ENCODE data around the gene DNMT3A. TPM values are rescaled to one million over a fixed set of nuclear protein-coding genes. Genes with fewer than 3 reads are reported as not detected.

DNMT3A gene
- total and polyA plus RNA-seq, 2 of the 8 experiments (the other 6 are each of a cell fraction or from before 2014, with no cell fraction given) = 33.6 to 178 TPM

GRCh38 chr2:25308599-25308998, 33.1 kb downstream of the DNMT3A start:
- no peaks in the 10 kb centered on the region for H3K36me3 ChIP-seq (ENCODE audit: control insufficient read depth in 2 of 4, insufficient read depth in 4 of 4, low read length in 3 of 4)
- H3K9ac ChIP-seq (replicated peaks in 1 of 4; ENCODE audit: extremely low read depth in 1 of 4, low read depth in 3 of 4, low read length in 3 of 4) = no peak overlapping the region
- H3K27me3 ChIP-seq (replicated peaks in 1 of 4; ENCODE audit: control insufficient read depth in 3 of 4, extremely low read depth in 1 of 4, insufficient read depth in 3 of 4, low read length in 3 of 4) = no peaks in the 10 kb centered on the region
- H3K79me1 ChIP-seq (ENCODE audit: low read depth, low read length) = no peaks in the 10 kb centered on the region
- H2BK12ac ChIP-seq (ENCODE audit: low read depth, low read length) = no peak overlapping the region
- no peak for FAIRE-seq
- 96% methylated on average over 6 of the region's 6 CpGs; no CpG with 5 or more reads in 1 of the 2 experiments for WGBS, 2 experiments (ENCODE audit: extremely low coverage in 1 of 2, insufficient coverage in 1 of 2, insufficient read length in 1 of 2, insufficient replicate concordance in 2 of 2, low coverage in 1 of 2, low lambda C conversion rate in 2 of 2, missing lambda C conversion rate in 1 of 2)
- H3K23me2 ChIP-seq (ENCODE audit: low read depth, low read length) = no peaks in the 10 kb centered on the region
- 0 out of 4 replicates have a peak, but pooled peaks of 1 of the 2 experiments have one; percentile 24 for TF ChIP-seq RAD21 (IDR thresholded peaks at IDR 0.05 in 1 of 2, conservative IDR thresholded peaks at IDR 0.05 in 1 of 2; ENCODE audit: low read depth in 2 of 2, low read length in 2 of 2)
- peak in 1 of 3 experiments; percentile 1; a peak in 1 of 4 replicates for TF ChIP-seq CTCF (IDR thresholded peaks at IDR 0.05; ENCODE audit: control extremely low read depth in 1 of 3, insufficient read depth in 1 of 3, low read depth in 1 of 3, low read length in 3 of 3)
- no peak for TF ChIP-seq SP4 (IDR thresholded peaks at IDR 0.05; ENCODE audit: low read length)
- no peak overlapping the region for H2BK120ac ChIP-seq (replicated peaks; ENCODE audit: low read depth, low read length)
- no peak overlapping the region for H3K23ac ChIP-seq (ENCODE audit: insufficient read length)
- H3K56ac ChIP-seq (replicated peaks; ENCODE audit: insufficient read length, low read depth, low read length) = no peak overlapping the region
- no peak overlapping the region for H4K91ac ChIP-seq (replicated peaks; ENCODE audit: insufficient read length, low read length)
- H2BK5ac ChIP-seq (ENCODE audit: low read depth, low read length) = no peak overlapping the region
- H2BK15ac ChIP-seq (ENCODE audit: low read length) = no peak overlapping the region; the same call in 1 of the 2 replicates
- no peak for DNase-seq (ENCODE audit: low read depth in 1 of 2, low spot score in 2 of 2)
- H3K4ac ChIP-seq (replicated peaks; ENCODE audit: insufficient read length, low read depth, low read length) = no peak overlapping the region
- no peak overlapping the region for H3K4me3 ChIP-seq (ENCODE audit: extremely low read depth in 1 of 4, insufficient read depth in 2 of 4, low read depth in 3 of 4, low read length in 4 of 4)
- H3K27ac ChIP-seq (ENCODE audit: low read depth, low read length) = no peak overlapping the region
- no peak overlapping the region for H2BK20ac ChIP-seq (ENCODE audit: low read length)
- no peak overlapping the region for H3K4me2 ChIP-seq (ENCODE audit: insufficient read depth in 1 of 2, low read depth in 2 of 2, low read length in 2 of 2)
- H2AFZ ChIP-seq (ENCODE audit: low read length) = no peak overlapping the region
- ChIA-PET POLR2A (ENCODE audit: partially characterized antibody) (interaction anchor here (1.1 to 1.7 kb wide), 4 partner anchors 30 to 79 kb away, joined by 3 to 5 read pairs (median 3); no protein-coding TSS in a partner anchor), CTCF (ENCODE audit: partially characterized antibody) (interaction anchor here (0.6 to 15.1 kb wide), 36 partner anchors 12 to 356 kb away, joined by 3 to 178 read pairs (median 7); partner anchors contain the start of gene DNMT3A)
- no peak overlapping the region for H4K8ac ChIP-seq (ENCODE audit: extremely low read depth, insufficient read depth, low read length)
- 0 out of 2 replicates have a peak overlapping the region, but pooled peaks have one; percentile 47 for H2AK5ac ChIP-seq (ENCODE audit: low read depth, low read length)
- no peaks in the 10 kb centered on the region for H3K79me2 ChIP-seq (ENCODE audit: control insufficient read depth in 1 of 2, insufficient read depth in 2 of 2, low read length in 2 of 2)
- no peaks in the 10 kb centered on the region for H4K20me1 ChIP-seq (replicated peaks in 1 of 2; ENCODE audit: control insufficient read depth in 1 of 2, insufficient read depth in 2 of 2, low read length in 2 of 2)
- no peak overlapping the region for H3K14ac ChIP-seq (ENCODE audit: insufficient read length)
- H3K4me1 ChIP-seq (replicated peaks in 1 of 4; ENCODE audit: control insufficient read depth in 3 of 4, insufficient read depth in 4 of 4, low read length in 3 of 4) = peaks cover 11 to 43% (median 34%) of the 10 kb centered on the region in 4 experiments
- H3K9me3 ChIP-seq (ENCODE audit: insufficient read depth in 2 of 2, low read depth in 1 of 2, low read length in 1 of 2) = no peaks in the 10 kb centered on the region
- no peak overlapping the region for H3K18ac ChIP-seq (ENCODE audit: extremely low read depth, low read length)
- no peak overlapping the region for H4K5ac ChIP-seq (ENCODE audit: insufficient read length, low read depth, low read length)
